ENCODE data around the gene PLXND1.
"Not testable (repeated sequence)": the region's sequence is repeated elsewhere in the genome, so short reads cannot be mapped to it uniquely, and the experiment has no call there.

The PLXND1 gene

GRCh38 chr3:129560911-129561594, 45.4 kb downstream of the PLXND1 start:
- DNase-seq = no peak

GRCh38 chr3:129560269-129560787, 46.1 kb downstream of the PLXND1 start:
- DNase-seq = no peak

- DNase-seq = no peak
Measured at GRCh38 chr3:129559565-129560079, 46.9 kb downstream of the PLXND1 start.

GRCh38 chr3:129558772-129559564, 47.5 kb downstream of the PLXND1 start:
- no peak for DNase-seq

GRCh38 chr3:129558081-129558771, 48.2 kb downstream of the PLXND1 start:
- no peak for DNase-seq

GRCh38 chr3:129557548-129557894, 49.0 kb downstream of the PLXND1 start:
- DNase-seq = no peak

GRCh38 chr3:129556890-129557547, 49.5 kb downstream of the PLXND1 start:
- DNase-seq = no peak

GRCh38 chr3:129556358-129556695, 50.1 kb downstream of the PLXND1 start:
- DNase-seq = no peak

- no peak for DNase-seq
Measured at GRCh38 chr3:129555616-129556357, 50.7 kb downstream of the PLXND1 start.

GRCh38 chr3:129555153-129555550, 51.3 kb downstream of the PLXND1 start:
- DNase-seq = no peak

GRCh38 chr3:129554356-129555152, 51.9 kb downstream of the PLXND1 start:
- DNase-seq = no peak

GRCh38 chr3:129553719-129554118, 52.8 kb downstream of the PLXND1 start:
- no peak for DNase-seq

- DNase-seq = no peak
Measured at GRCh38 chr3:129553171-129553570, 53.3 kb downstream of the PLXND1 start.

- DNase-seq = no peak
Measured at GRCh38 chr3:129552287-129553050, 54.0 kb downstream of the PLXND1 start.

- DNase-seq = no peak
Measured at GRCh38 chr3:129549805-129550204, 56.7 kb downstream of the PLXND1 start.

- no peak for DNase-seq
Measured at GRCh38 chr3:129549006-129549800, 57.3 kb downstream of the PLXND1 start.

- DNase-seq = no peak
Measured at GRCh38 chr3:129548104-129548965, 58.1 kb downstream of the PLXND1 start.

- no peak for DNase-seq
Measured at GRCh38 chr3:129547241-129547640, 59.2 kb downstream of the PLXND1 start.

GRCh38 chr3:129545951-129546350, 60.5 kb downstream of the PLXND1 start:
- not testable (repeated sequence) for DNase-seq
